DOHH2 (cell line): ENCODE measurements around the gene METTL9.
"Not testable (repeated sequence)": the region's sequence is repeated elsewhere in the genome, so short reads cannot be mapped to it uniquely, and the experiment has no call there.

ENCODE experiments used
- H3F3A ChIP-seq: fragments of 200-600 bp; sonication (generic), shearing (Covaris generic); 2 replicates; pipeline ENCODE4 v1.6.0; 2016; ENCODE audit warnings: antibody characterized with exemption, mild to moderate bottlenecking; ENCODE audit not compliant: control insufficient read depth, insufficient read depth
- H3K27ac ChIP-seq: fragments of 200-600 bp; sonication (generic); 2 replicates; pipeline ENCODE4 v1.5.1; 2014; ENCODE audit warnings: low read depth, mild to moderate bottlenecking, low read length, moderate library complexity
- H3K27me3 ChIP-seq: fragments of 200-600 bp; sonication (generic); 2 replicates; pipeline ENCODE4 v1.6.1; 2014; ENCODE audit warnings: mild to moderate bottlenecking, low read length, mixed read lengths; ENCODE audit not compliant: control insufficient read depth
- H3K36me3 ChIP-seq: fragments of 200-600 bp; sonication (generic); 2 replicates; pipeline ENCODE4 v1.6.1; 2014; ENCODE audit warnings: mild to moderate bottlenecking, low read length, moderate library complexity, mixed read lengths; ENCODE audit not compliant: control insufficient read depth
- H3K4me1 ChIP-seq: fragments of 200-600 bp; sonication (generic); 2 replicates; pipeline ENCODE4 v1.6.1; 2014; ENCODE audit warnings: mild to moderate bottlenecking, low read length, mixed read lengths; ENCODE audit not compliant: control insufficient read depth
- H3K4me2 ChIP-seq: fragments of 200-600 bp; sonication (generic); 2 replicates; pipeline ENCODE4 v1.6.0; 2014; ENCODE audit warnings: mild to moderate bottlenecking, low read length, moderate library complexity
- H3K4me3 ChIP-seq: fragments of 200-600 bp; sonication (generic); 2 replicates; pipeline ENCODE4 v1.5.1; 2014; ENCODE audit warnings: mild to moderate bottlenecking, low read length, mixed read lengths
- H3K79me2 ChIP-seq: fragments of 200-600 bp; sonication (generic); 2 replicates; pipeline ENCODE4 v1.6.1; 2014; ENCODE audit warnings: mild to moderate bottlenecking, low read length, mixed read lengths; ENCODE audit not compliant: control insufficient read depth
- H3K9me2 ChIP-seq: fragments of 200-600 bp; sonication (generic); replicated peaks from 2 replicates; pipeline ENCODE4 v1.6.1; 2014; ENCODE audit warnings: mild to moderate bottlenecking, low read length, mixed read lengths; ENCODE audit not compliant: control insufficient read depth
- H3K9me3 ChIP-seq: fragments of 200-600 bp; sonication (generic); 2 replicates; pipeline ENCODE4 v1.6.1; 2014; ENCODE audit warnings: antibody characterized with exemption, low read length, mixed read lengths; ENCODE audit not compliant: control insufficient read depth, insufficient read depth
- H4K20me1 ChIP-seq: fragments of 200-600 bp; sonication (generic); 2 replicates; pipeline ENCODE4 v1.6.0; 2014; ENCODE audit warnings: low read depth, mild to moderate bottlenecking, antibody characterized with exemption, low read length, moderate library complexity; ENCODE audit not compliant: control insufficient read depth, insufficient read depth
- CTCF ChIP-seq: fragments of 200-600 bp; sonication (generic); IDR thresholded peaks from one replicate; pipeline ENCODE4 v1.5.1; 2014; ENCODE audit warnings: antibody characterized with exemption, mild to moderate bottlenecking, low read depth, low read length; ENCODE audit not compliant: poor library complexity, severe bottlenecking
- EZH2phosphoT487 ChIP-seq: fragments of 200-600 bp; sonication (generic); IDR thresholded peaks from 2 replicates; pipeline ENCODE4 v1.6.1; 2017; ENCODE audit warnings: borderline replicate concordance, mild to moderate bottlenecking, antibody characterized with exemption, low read length, moderate library complexity, mixed read lengths

The METTL9 gene

GRCh38 chr16:21599122-21600030 lies at the start of gene METTL9:
Gene METTL9, plus strand, starts transcription at chr16:21599577. Its CDS starts 157 bp downstream, at chr16:21599734.
- H3K9me3 ChIP-seq: no peaks in the 10 kb centered on the region
- peaks cover 34% of the 10 kb centered on the region for H3K4me1 ChIP-seq
- H4K20me1 ChIP-seq: peaks cover 18% of the 10 kb centered on the region
- TF ChIP-seq EZH2phosphoT487: no peak
- no peak for TF ChIP-seq CTCF
- H3K4me2 ChIP-seq: peak within 1 kb of the TSS; percentile 94
- peaks cover 7% of the 10 kb centered on the region; the same call in 1 of the 2 replicates for H3F3A ChIP-seq
- peaks cover 50% of the 10 kb centered on the region for H3K79me2 ChIP-seq
- H3K4me3 ChIP-seq: peak within 1 kb of the TSS; percentile 95
- H3K36me3 ChIP-seq: peaks cover 14% of the 10 kb centered on the region
- H3K27me3 ChIP-seq: no peaks in the 10 kb centered on the region
- no peaks in the 10 kb centered on the region for H3K9me2 ChIP-seq
- H3K27ac ChIP-seq: peak within 1 kb of the TSS; percentile 71

GRCh38 chr16:21549975-21550374 lies 49.4 kb upstream of the METTL9 start:
- H3K27ac ChIP-seq, H3K4me2 ChIP-seq, H3K27me3 ChIP-seq, H3K9me3 ChIP-seq, H3K79me2 ChIP-seq, H3K9me2 ChIP-seq, H4K20me1 ChIP-seq, H3K4me3 ChIP-seq, H3F3A ChIP-seq, H3K36me3 ChIP-seq: not testable (repeated sequence)
- peaks cover 27% of the 10 kb centered on the region for H3K4me1 ChIP-seq

GRCh38 chr16:21550435-21550834 lies 48.9 kb upstream of the METTL9 start:
- not testable (repeated sequence) for H3K27me3 ChIP-seq, H3K27ac ChIP-seq, H3K36me3 ChIP-seq, H4K20me1 ChIP-seq, H3K4me2 ChIP-seq, H3K79me2 ChIP-seq, H3K9me3 ChIP-seq, H3K4me3 ChIP-seq, H3F3A ChIP-seq, H3K9me2 ChIP-seq
- H3K4me1 ChIP-seq: peaks cover 32% of the 10 kb centered on the region

DNA sequence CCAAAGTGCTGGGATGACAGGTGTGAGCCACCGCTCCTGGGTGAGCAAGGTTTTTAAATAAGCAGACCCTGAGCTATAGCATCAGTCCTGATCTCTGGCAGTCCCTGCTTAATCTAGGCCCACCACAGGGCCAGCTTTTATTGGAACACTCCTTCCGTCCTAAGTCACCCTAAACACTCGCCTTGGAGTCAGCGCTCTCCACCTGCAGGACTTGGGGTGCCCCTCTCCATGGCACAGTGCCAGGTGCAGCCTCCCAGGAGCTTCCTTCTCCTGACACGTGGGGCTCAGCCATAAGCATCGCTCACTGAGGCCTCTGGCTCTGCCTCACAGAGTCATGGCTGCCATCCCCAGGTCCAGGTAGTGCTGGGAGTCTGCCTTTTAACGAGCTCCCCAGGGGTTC lies 48.3 kb upstream of the METTL9 start:
- not testable (repeated sequence) for H3K79me2 ChIP-seq, H3K9me2 ChIP-seq, H3K4me3 ChIP-seq, H3K4me2 ChIP-seq, H3K9me3 ChIP-seq, H4K20me1 ChIP-seq, H3K36me3 ChIP-seq, H3K27ac ChIP-seq, H3K27me3 ChIP-seq, H3F3A ChIP-seq
- H3K4me1 ChIP-seq: peaks cover 35% of the 10 kb centered on the region

DNA sequence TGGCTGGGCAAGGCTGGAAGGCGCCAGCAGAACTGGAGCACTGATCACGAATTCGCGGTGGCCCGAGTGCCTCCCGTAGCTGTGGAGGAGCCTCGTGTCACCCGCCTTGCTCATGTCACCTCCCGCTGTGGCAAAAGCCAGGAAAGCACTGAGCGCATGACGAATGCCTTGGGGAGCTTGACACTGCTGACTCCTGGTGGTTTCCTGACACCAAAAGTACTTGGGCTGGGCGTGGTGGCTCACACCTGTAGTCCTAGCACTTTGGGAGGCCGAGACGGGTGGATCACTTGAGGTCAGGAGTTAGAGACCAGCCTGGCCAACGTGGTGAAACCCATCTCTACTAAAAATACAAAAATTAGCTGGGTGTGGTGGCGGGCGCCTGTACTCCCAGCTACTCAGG lies 47.8 kb upstream of the METTL9 start:
- not testable (repeated sequence) for H3K27me3 ChIP-seq, H3F3A ChIP-seq, H4K20me1 ChIP-seq, H3K36me3 ChIP-seq, H3K4me3 ChIP-seq, H3K9me3 ChIP-seq, H3K4me2 ChIP-seq, H3K27ac ChIP-seq, H3K79me2 ChIP-seq, H3K9me2 ChIP-seq
- H3K4me1 ChIP-seq: peaks cover 40% of the 10 kb centered on the region

GRCh38 chr16:21553481-21554296 lies 45.7 kb upstream of the METTL9 start:
- Histone ChIP-seq H3K27ac (peak overlapping the region; percentile 75), H3K4me1 (peaks cover 45% of the 10 kb centered on the region), H3K4me2 (peak overlapping the region; percentile 92)
- H3K9me3 ChIP-seq, H3K4me3 ChIP-seq, H3K36me3 ChIP-seq, H3F3A ChIP-seq, H3K9me2 ChIP-seq, H3K27me3 ChIP-seq, H3K79me2 ChIP-seq, H4K20me1 ChIP-seq: not testable (repeated sequence)
